SK-N-MC (cell line): ENCODE measurements around the gene KCNQ1.

ENCODE experiments used
- DNase-seq: peaks from one replicate; pipeline ENCODE4 v3.0.0-alpha.2; 2011; ENCODE audit warnings: low read depth, low spot score
- H3K27ac ChIP-seq: fragments of 200-600 bp; sonication (generic); 2 replicates; pipeline ENCODE4 v1.5.1; 2016; ENCODE audit warnings: mixed run types
- H3K36me3 ChIP-seq: fragments of 200-600 bp; sonication (generic); 2 replicates; pipeline ENCODE4 v1.6.1; 2017; ENCODE audit warnings: antibody characterized with exemption, low read length, mixed read lengths; ENCODE audit not compliant: insufficient read depth
- H3K4me3 ChIP-seq: fragments of 200-600 bp; sonication (generic); 2 replicates; pipeline ENCODE4 v1.5.1; 2016
- H3K9ac ChIP-seq: fragments of 200-600 bp; sonication (generic); 2 replicates; pipeline ENCODE4 v1.8.0; 2017; ENCODE audit warnings: mixed run types, mixed read lengths; ENCODE audit not compliant: insufficient read length
- H3K9me3 ChIP-seq: fragments of 200-600 bp; sonication (generic); 2 replicates; pipeline ENCODE4 v1.6.1; 2017; ENCODE audit warnings: low read depth, mild to moderate bottlenecking, antibody characterized with exemption, low read length, moderate library complexity, mixed read lengths
- EZH2 ChIP-seq: fragments of 200-600 bp; sonication (generic); IDR thresholded peaks from one replicate; pipeline ENCODE4 v1.6.1; 2017; ENCODE audit warnings: antibody characterized with exemption
- FOXP2 ChIP-seq: optimal IDR thresholded peaks from 2 replicates; pipeline ENCODE3; 2011; ENCODE audit warnings: mild to moderate bottlenecking, moderate library complexity; ENCODE audit not compliant: insufficient read depth; ENCODE audit errors: extremely low read length, control extremely low read depth
- POLR2AphosphoS5 ChIP-seq: IDR thresholded peaks from 2 replicates; pipeline ENCODE4 v1.6.1; 2012; ENCODE audit warnings: mild to moderate bottlenecking, low read depth, low read length, borderline replicate concordance

The KCNQ1 gene

GRCh38 chr11:2816523-2816922 lies 371.7 kb downstream of the KCNQ1 start:
- H3K9ac ChIP-seq = no peak overlapping the region
- TF ChIP-seq EZH2 (no peak), FOXP2 (no peak), POLR2AphosphoS5 (no peak)
- H3K9me3 ChIP-seq = no peaks in the 10 kb centered on the region
- DNase-seq = no peak
- H3K27ac ChIP-seq = no peak overlapping the region
- no peak overlapping the region for H3K4me3 ChIP-seq
- H3K36me3 ChIP-seq = no peaks in the 10 kb centered on the region

GRCh38 chr11:2816941-2817421 lies 372.2 kb downstream of the KCNQ1 start:
- no peak overlapping the region for H3K27ac ChIP-seq
- DNase-seq = no peak
- no peaks in the 10 kb centered on the region for H3K9me3 ChIP-seq
- no peak overlapping the region for H3K4me3 ChIP-seq
- TF ChIP-seq POLR2AphosphoS5 (no peak), FOXP2 (no peak), EZH2 (no peak)
- H3K36me3 ChIP-seq = no peaks in the 10 kb centered on the region
- H3K9ac ChIP-seq = no peak overlapping the region

GRCh38 chr11:2817431-2817830 lies 372.6 kb downstream of the KCNQ1 start:
- TF ChIP-seq POLR2AphosphoS5 (no peak), EZH2 (no peak), FOXP2 (no peak)
- Histone ChIP-seq H3K9ac (no peak overlapping the region), H3K27ac (no peak overlapping the region), H3K36me3 (no peaks in the 10 kb centered on the region), H3K4me3 (no peak overlapping the region), H3K9me3 (no peaks in the 10 kb centered on the region)
- DNase-seq = no peak

- no peak overlapping the region for H3K4me3 ChIP-seq
- no peaks in the 10 kb centered on the region for H3K9me3 ChIP-seq
- no peaks in the 10 kb centered on the region for H3K36me3 ChIP-seq
- TF ChIP-seq POLR2AphosphoS5 (no peak), FOXP2 (no peak), EZH2 (no peak)
- H3K27ac ChIP-seq = no peak overlapping the region
- H3K9ac ChIP-seq = no peak overlapping the region
- DNase-seq = no peak
Measured at GRCh38 chr11:2818021-2818420, 373.2 kb downstream of the KCNQ1 start.

- Histone ChIP-seq H3K36me3 (no peaks in the 10 kb centered on the region), H3K9me3 (0 out of 2 replicates have a peak, but pooled peaks cover 3% of the 10 kb centered on the region), H3K9ac (no peak overlapping the region), H3K4me3 (no peak overlapping the region), H3K27ac (no peak overlapping the region)
- no peak for TF ChIP-seq POLR2AphosphoS5
- TF ChIP-seq EZH2 = no peak
- no peak for TF ChIP-seq FOXP2
- no peak for DNase-seq
Measured at GRCh38 chr11:2818503-2818902, 373.7 kb downstream of the KCNQ1 start.

GRCh38 chr11:2819316-2819715 lies 374.5 kb downstream of the KCNQ1 start:
- TF ChIP-seq EZH2 (no peak), FOXP2 (no peak), POLR2AphosphoS5 (no peak)
- no peak overlapping the region for H3K9ac ChIP-seq
- H3K36me3 ChIP-seq = no peaks in the 10 kb centered on the region
- H3K27ac ChIP-seq = no peak overlapping the region
- H3K9me3 ChIP-seq = 0 out of 2 replicates have a peak, but pooled peaks cover 4% of the 10 kb centered on the region
- no peak overlapping the region for H3K4me3 ChIP-seq
- DNase-seq = no peak

GRCh38 chr11:2820976-2821375 lies 376.2 kb downstream of the KCNQ1 start:
- Histone ChIP-seq H3K27ac (no peak overlapping the region), H3K4me3 (no peak overlapping the region), H3K9ac (no peak overlapping the region), H3K36me3 (no peaks in the 10 kb centered on the region), H3K9me3 (0 out of 2 replicates have a peak, but pooled peaks cover 4% of the 10 kb centered on the region)
- no peak for TF ChIP-seq EZH2
- TF ChIP-seq POLR2AphosphoS5 = no peak
- no peak for TF ChIP-seq FOXP2
- no peak for DNase-seq

GRCh38 chr11:2821891-2822290 lies 377.1 kb downstream of the KCNQ1 start:
- Histone ChIP-seq H3K36me3 (no peaks in the 10 kb centered on the region), H3K4me3 (no peak overlapping the region), H3K9ac (no peak overlapping the region), H3K9me3 (0 out of 2 replicates have a peak, but pooled peaks cover 4% of the 10 kb centered on the region), H3K27ac (no peak overlapping the region)
- DNase-seq = no peak
- no peak for TF ChIP-seq POLR2AphosphoS5
- no peak for TF ChIP-seq EZH2
- TF ChIP-seq FOXP2 = no peak

- 0 out of 2 replicates have a peak, but pooled peaks cover 4% of the 10 kb centered on the region for H3K9me3 ChIP-seq
- H3K4me3 ChIP-seq = no peak overlapping the region
- no peak for DNase-seq
- no peak for TF ChIP-seq FOXP2
- no peak for TF ChIP-seq POLR2AphosphoS5
- no peak for TF ChIP-seq EZH2
- no peak overlapping the region for H3K9ac ChIP-seq
- H3K27ac ChIP-seq = no peak overlapping the region
- H3K36me3 ChIP-seq = no peaks in the 10 kb centered on the region
Measured at GRCh38 chr11:2824851-2825250, 380.0 kb downstream of the KCNQ1 start.
